ENCODE measurements around the gene AXL.
"Not testable (repeated sequence)": the region's sequence is repeated elsewhere in the genome, so short reads cannot be mapped to it uniquely, and the experiment has no call there.

The AXL gene

DNA sequence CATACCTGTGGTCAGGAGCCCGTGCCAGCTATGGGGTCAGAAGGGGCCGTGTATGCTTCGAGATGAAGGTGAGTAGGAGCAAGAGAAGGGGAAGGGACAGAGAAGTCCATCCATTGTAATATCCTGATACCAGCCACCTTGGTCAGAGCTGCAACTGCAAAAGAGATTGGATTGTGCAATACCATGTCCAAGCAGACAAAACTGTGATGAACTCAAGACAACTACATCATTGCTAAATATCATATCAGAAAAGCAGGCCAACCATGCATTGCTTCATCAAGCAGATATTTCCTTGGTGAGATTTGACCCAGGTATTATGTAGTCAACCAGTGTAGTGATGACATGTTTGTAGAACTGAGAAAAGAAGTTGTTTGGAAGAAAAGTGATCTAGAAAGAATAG, 57.2 kb downstream of the AXL start:
- DNase-seq (ENCODE audit: low spot score): no peak

DNA sequence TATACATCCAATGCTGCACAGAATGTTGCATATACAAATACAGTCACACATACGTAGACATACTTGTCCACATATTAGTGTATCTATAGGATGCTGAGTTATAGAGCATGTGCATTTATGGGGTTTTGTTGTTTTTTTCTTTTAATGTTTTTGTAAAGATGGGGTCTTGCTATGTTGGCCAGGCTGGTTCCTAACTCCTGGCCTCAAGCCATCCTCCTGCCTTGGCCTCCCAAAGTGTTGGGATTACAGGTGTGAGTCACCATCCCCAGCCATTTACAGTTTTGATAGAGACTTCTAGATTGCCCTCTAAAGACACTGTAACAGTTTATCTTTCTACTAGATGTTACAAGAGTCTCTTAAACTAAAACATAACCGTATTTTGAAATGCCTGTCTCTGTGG, 59.5 kb downstream of the AXL start:
- no peak for DNase-seq (ENCODE audit: low spot score)

DNA sequence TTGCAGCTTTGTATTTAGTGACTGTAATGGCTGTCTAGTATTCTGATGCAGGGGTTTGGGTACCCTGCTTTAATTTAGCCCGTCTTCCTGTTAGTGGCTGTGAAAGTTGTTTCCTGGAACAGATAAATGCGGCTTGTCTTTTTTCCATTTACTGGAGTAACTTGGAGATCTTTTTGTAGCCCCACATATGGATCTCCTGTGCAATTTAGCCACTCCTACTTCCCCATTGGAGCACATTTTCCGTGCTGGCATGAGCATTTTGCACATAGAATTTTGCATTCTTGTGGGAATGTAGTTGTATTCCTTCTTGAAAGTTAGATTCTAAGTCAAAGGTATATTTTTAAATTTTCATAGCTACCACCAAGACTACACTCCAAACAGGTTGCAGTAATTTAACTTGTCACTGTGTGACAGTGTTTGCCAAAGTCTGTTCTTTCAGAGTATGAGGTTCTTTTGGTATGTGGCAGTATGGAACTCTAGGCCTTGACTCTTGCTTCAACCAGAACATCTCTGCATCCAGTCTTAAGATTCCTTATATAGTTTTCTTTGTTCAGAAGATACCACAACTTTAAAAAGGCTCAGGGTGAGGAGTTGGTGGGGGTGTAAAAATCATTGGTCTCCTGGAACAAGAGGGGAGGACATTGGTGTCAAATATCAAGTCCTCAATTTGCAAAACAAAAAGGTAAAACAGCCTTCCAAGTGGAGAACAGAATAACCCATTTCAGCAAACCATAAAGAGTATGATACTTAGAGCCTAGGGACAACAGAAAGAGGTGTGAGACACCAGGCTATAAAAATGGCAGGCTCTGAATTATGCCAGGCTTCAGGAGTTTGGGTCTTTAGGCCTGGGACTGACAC, 69.9 kb downstream of the AXL start:
- no peak for DNase-seq (ENCODE audit: low spot score)

DNA sequence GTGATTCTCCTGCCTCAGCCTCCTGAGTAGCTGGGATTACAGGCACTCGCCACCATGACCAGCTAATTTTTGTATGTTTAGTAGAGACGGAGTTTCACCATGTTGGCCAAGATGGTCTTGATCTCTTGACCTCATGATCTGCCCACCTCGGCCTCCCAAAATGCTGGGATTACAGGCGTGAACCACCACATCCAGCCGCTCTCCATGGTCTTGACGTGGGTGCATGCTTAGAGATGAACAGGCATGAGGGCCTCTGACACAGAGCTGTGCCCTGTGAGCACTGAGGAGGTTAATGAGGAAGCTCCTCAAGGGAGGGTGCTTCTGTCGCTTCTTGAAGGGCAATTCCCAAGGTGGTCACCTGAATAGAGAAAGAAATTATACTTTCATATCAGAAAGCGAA, 70.8 kb downstream of the AXL start:
- not testable (repeated sequence) for DNase-seq (ENCODE audit: low spot score)

DNA sequence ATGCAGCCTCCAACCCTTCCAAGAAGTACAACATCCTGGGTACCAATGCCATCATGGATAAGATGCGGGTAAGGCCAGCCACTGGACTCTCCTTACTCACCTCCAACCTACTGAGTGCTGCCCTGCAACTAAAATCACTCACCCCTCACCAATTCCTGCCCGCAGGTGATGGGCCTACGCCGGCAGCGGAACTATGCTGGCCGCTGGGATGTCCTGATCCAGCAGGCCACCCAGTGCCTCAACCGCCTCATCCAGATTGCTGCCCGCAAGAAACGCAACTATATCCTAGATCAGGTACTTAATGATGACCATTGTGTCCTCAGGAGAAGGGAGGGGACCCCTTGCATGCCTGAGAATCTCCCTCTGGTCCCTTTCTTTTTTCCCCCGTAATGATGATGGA, 75.4 kb downstream of the AXL start:
- no peak for DNase-seq (ENCODE audit: low spot score)

DNA sequence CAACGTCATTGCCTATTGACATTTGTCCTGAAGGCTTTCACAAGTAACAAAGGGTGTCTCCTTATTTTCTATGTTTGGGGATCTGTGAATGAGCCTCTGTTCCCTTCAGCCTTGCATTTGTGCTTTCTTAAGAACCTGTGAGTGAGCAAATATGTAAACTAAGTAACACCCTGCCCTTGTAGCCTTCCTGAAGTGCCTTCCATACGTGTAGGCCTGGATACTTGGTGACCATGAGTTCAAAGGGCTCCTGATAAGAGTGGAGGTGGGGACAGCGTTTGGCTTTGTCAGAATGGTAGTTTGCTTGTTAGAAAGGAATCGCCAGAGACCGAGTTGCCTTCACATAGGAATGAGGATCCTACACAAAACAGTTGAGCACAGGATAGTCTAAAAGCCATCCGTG, 76.5 kb downstream of the AXL start:
- DNase-seq (ENCODE audit: low spot score): no peak

DNA sequence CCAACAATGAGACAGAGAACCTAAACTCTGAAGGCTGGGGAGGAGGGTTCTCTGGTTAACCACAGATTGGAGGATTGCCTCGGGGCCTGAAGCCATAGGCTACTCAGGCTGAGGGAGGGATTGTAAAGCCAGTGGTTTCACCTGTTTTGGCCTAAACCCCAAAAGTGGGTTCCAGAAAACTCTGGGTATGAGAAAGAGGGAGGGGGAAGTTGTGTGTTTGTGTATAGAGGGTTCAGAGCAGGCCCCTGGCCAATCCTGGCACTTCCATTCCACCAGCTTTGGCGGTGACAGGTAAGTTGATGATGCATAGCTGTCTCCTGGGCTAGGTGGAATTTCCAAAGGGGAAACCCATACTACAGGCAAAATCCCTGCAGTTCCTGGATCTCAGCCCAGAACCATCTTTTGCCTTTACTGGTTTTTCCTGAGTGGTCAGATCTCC, 77.4 kb downstream of the AXL start:
- DNase-seq (ENCODE audit: low spot score): no peak

DNA sequence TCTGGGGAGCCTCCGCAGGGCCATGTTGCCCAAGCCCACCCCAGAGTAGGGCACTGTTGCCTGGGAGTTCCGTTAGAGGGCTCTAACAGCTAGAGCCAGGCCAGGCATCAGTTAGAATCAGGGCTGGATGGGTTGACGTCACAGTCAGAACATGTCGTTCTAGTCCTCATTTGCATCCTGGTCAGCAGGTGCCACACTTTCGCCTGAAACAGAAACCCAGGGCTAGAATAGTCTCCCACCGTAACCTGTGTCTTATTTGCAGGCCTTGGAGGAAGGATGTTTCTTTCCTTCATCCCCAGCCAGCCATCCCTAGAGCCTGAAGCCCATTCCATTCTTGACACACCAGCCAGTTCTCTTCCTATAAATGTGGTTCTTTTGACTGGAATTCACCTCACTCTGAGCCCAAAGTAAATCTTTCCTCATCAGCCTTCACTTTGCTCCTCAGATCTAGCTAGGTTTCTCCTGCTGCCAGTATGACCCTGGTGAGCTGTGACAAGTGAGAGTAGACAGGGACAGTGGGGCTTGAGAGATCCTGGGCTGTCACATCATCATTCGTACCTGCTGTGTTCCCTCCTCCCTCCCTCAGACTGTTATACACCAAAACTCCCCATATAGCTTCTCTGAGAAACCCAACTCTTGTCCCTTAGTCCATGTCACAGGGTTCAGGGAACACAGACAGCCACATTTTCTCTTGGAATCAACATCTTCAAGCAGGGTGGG, 78.8 kb downstream of the AXL start:
- no peak for DNase-seq (ENCODE audit: low spot score)

DNA sequence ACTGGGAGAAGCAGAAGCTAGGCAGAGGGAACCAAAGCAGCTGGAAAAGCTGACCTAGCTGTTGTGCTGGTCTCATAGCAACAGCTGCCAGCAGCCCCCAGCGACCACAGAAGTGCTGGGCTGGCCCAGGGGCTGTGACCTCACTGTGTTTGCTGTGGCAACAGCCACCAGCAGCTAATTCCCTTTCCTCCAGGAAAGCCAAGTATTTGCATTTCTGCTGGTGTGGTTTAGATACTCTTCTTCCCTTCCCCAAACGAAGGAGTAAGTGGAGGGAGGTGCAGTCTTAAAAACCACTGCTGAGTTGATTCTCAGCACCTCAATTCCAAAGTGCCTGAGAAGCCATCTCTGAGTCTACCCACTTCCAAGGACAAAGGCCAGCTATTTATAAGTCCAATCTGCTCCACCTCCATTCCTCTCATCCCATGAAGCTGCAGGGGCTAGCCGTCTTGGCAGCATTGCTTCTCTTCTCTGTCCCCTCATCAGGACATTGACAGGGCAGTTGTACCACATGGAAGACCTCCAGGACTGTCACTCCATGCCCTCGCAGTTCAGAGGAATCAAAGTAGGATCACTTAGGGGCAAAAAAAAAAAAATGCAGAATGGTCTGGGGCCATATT, 79.4 kb downstream of the AXL start:
- peak; percentile 94 for DNase-seq (ENCODE audit: low spot score)

DNA sequence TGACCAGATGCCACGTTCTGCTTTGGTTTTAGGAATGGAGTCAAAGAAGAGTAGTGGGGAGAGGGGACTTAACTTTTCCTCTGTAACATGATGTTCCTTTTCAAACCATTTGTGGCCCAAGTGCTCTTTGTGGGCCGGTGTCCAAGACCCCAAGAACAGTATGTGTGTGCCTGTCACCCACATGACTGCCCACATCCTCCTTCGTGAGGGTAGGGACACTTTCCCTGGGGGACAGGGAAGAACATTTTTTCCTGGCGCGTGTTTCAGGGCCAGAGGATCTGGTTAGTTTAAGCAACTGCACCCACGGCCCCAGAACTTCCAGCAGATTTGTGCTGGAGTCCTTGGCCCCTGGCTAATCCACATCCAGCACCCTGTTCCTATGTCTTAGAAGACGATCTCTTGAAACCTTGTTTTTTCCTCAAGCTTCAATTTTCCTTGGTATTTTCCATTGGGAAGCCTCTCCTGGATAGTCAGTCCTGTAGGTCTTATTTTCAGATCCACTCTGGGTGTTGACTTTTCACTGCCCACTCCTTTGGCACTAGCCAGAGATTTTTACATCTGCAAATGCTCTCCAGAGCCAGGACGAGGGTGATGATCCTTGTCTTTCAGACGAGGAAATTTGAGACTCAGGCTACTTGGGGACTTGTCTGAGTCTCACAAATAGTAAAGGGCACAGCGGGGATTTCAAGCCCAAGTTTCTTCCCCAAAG, 80.2 kb downstream of the AXL start:
- no peak for DNase-seq (ENCODE audit: low spot score)

DNA sequence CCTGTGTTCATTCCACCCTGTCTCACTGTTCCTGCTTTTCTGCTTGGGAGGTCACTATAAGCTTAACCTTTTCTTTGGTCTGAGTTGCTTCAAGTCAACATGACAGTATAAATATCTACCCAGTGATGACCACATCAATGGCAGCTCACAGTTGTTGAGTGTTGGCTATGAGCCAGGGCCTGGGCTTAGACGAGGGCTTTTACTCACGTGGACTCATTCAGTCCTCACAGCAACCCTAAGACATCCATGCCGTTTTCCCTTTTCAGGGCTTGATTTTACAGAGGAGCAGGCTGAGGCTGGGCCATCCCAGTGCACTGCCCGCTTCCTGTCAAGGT, 80.7 kb downstream of the AXL start:
- peak; percentile 61 for DNase-seq (ENCODE audit: low spot score)

DNA sequence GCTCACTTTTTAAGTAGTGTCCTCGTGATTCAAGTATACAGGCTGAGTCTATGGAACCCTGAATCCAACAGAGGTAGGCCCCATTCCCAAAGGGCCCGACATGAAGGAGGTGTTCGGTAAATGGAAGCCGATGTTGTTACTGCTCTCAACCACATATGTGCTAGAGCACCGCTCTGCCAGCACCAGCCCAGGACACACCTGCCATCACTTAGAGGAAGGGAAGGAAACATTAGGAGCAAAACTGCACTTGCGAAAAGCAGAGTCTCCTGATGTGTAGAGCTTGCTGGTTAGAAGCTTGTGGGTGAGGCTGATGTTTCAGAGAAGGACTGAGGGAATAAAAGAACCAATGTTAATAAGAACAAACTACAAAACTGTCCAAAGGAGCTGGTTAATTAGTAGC, 81.5 kb downstream of the AXL start:
- no peak for DNase-seq (ENCODE audit: low spot score)

DNA sequence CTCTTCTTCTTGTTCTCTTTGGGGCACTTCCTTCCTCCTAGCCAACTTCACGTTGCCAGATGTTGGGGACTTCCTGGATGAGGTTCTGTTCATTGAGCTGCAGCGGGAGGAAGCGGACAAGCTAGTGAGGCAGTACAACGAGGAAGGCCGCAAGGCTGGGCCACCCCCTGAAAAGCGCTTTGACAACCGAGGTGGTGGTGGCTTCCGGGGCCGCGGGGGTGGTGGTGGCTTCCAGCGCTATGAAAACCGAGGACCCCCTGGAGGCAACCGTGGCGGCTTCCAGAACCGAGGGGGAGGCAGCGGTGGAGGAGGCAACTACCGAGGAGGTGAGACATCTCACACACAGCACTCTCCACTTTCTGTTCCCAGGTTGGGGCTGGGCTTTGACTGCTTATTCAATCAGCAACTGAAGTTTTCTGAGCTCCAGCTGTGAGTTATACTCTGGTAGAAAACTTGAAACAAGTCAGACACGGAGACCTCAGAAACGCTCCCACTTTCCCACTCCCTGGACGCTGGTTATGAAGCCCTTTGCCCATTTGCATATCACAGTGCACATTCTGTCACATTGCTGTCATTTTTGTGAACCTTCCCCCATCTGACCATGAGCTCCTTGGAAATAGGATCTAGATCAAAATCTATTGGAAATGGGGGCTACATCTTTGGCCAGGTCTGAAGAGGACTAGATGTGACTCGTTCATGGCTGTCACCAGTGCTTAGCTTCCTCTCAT, 83.8 kb downstream of the AXL start:
- no peak for DNase-seq (ENCODE audit: low spot score)

DNA sequence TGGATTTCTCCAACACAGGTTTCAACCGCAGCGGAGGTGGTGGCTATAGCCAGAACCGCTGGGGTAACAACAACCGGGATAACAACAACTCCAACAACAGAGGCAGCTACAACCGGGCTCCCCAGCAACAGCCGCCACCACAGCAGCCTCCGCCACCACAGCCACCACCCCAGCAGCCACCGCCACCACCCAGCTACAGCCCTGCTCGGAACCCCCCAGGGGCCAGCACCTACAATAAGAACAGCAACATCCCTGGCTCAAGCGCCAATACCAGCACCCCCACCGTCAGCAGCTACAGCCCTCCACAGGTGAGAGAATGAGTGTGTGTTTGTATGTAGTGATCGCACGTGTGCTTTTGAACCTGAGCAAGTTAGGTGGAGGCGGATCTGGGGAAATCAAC, 84.9 kb downstream of the AXL start:
- DNase-seq (ENCODE audit: low spot score): no peak

DNA sequence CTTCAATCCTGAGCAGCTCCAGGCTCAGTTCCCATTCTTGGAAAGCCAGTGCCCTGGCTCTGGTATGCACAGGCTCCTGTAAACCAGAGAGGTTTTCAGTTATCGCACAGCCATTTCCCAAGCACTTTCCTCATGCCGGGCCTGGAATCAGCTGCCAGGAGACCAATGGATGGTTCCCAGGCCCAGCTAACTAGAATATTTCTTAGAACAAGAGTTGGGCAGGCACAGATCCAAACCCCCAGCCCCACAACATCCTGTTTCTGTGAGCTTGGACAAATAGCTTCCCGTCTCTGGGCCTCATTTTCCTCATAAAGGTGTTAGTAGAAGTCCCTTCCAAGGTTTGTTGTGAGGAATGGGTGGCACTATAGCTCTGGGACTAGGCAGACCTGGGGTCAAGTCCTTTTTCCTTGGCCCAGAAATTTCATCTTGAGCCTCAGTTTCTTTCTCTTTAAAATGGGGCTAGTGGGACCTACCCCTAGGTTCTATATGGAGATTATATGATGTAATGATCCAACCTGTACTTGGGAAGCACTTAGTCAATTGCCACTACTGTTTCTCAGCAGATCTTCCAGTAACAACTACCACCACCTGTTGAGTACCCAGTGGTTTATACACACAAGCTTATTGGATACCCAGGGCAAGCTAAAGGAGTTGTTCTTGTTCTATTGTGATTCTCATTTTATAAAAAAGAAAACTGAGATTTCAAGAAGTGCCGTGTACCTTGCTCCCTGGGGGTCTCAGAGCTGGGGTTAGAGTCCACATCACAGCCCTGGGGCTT, 85.9 kb downstream of the AXL start:
- no peak for DNase-seq (ENCODE audit: low spot score)

DNA sequence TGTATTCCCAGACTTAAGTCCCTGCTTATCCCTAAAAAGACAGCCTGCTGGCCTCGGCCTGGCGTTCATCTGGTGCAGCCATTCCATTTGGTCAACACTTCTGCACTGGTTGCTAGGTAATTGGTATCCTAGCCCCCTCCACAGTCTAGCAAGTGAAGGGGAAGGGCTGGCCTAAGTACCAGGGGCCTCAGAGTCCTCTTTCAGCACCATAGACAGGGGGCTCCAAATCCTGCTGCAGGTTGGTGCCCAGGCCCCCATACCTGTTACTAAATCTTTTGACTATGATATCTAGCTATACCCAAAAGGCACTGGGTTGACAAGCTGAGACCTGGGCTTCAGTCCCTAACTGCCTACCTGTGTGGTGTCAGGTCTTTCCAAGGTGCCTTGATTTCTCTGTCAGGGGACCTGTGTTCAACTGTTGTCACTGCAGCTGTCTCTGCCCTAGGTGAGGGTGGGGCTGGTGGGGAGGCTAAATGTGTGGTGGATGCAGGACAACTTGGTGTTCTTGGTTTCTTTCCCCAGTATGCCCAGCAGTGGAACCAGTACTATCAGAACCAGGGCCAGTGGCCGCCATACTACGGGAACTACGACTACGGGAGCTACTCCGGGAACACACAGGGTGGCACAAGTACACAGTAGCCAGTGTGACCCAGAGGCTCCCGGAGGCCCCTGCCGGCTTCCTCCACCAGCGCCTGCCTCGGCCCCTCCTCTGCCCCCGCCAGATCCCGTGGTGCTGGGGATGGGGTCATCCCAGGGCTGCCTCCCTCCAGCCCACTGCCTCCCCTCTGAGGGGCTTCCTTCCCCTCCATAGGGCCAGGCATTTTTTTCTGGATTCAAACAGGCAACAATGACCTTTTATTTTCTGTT, 87.1 kb downstream of the AXL start:
- no peak for DNase-seq (ENCODE audit: low spot score)

DNA sequence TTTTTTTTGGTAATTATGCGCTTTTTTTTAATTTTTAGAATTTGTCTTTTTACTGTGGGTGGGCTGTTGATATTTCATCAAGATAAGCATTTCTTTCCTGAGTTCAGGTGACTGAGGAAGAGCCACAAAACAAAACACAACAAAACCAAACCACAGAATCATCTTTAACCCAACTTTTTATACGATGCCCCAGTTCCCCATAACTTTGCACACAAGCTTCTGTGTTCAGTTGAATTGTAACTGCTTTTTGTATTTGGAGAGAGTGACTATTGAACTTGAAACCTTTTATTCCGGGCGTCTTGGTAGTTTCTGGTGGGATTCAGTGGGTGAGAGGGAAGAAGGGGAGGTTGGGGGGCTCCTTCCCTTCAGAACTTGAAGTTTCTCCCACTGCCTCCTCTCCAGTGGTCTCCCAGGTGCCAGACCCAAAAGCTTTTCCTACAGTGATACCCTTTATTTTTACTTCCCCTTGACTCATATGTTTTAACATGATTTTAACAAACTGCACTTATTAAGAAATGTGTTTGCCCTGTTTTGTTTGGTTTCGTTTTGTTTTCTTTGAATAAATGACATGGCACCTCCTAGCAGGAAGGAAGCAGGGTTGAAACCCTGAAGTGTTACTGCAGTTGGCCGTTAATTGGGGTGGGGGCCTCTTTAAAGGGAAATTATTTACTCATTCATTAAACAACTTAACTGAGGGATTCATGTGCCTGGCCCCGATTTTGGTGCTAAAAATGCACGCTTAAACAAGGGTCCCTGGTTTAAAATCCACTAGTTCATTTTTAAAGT, 88.3 kb downstream of the AXL start:
- no peak for DNase-seq (ENCODE audit: low spot score)

DNA sequence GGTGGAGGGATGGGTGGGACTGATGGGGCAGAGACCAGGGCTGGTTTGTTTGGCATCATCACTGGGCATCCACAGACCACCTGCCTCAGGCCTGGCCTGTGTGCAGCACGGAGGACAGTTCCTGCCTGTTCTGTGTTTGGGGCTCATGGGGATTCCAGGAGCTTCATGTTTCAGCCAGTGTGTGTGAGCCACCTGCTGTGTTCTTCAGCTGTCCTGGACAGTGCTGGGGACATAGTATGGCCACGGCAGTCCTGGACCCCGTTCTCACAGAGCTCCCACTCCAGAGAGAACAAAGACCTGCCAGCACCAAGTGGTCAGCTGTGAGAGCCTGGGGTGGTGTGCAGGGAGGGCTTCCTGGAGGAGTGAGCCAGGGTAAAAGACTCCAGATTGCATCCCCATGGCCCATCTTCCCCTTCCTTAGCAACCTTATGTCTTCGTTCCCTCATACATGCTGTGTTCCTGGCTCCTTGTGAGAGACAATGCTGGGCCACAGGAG, 89.0 kb downstream of the AXL start:
- DNase-seq (ENCODE audit: low spot score): no peak
